KBM-7 (cell line): ENCODE results near the gene ASCL4.

Source experiments
- DNase-seq: peaks from one replicate; pipeline ENCODE4 v3.0.0-alpha.2; 2015
- in situ Hi-C: fragments of 300-500 bp; cut with MboI; formaldehyde crosslinking; loops from 2 replicates; pipeline ENCODE4 v1.14.3; 2020; ENCODE audit warnings: low sequenced_read_pairs, low pct_unique_long_range_greater_than_20kb, mixed read lengths

ASCL4 gene

DNA sequence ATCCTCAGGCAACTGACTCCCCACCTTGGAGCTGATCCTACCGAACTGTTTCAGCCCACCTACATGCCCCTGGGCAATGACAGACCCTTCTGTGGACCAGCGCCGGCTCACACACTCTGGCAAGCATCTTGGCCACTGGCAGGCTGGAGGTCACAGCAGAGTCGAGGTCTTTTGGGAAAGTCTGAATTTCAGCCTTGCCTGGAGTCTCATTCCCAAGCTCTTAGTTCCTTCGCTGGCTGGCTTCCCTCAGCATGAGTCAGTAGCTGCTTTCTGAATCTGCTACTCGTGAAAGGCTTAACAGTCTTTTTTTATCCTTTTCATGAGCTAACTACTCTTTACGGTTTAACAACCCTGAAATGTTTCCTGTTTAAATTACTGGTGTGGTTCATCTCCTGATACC, 44.5 kb downstream of the ASCL4 start:
- in situ Hi-C loops = no loop called here
- no peak for DNase-seq

GRCh38 chr12:107822356-107822755, 47.9 kb downstream of the ASCL4 start:
- DNase-seq = no peak
- in situ Hi-C loops = no loop called here
